Measurements from ENCODE around the gene NOL3. TPM values are rescaled to one million over a fixed set of nuclear protein-coding genes. Genes with fewer than 3 reads are reported as not detected.
A peak's percentile ranks its signal among the peaks of the same experiment; 100 is the strongest.

Gene NOL3
- total and polyA plus RNA-seq, 2 of the 13 experiments (the other 11 are each of a cell fraction or from before 2014, with no cell fraction given) = 5.7 to 20.5 TPM

DNA sequence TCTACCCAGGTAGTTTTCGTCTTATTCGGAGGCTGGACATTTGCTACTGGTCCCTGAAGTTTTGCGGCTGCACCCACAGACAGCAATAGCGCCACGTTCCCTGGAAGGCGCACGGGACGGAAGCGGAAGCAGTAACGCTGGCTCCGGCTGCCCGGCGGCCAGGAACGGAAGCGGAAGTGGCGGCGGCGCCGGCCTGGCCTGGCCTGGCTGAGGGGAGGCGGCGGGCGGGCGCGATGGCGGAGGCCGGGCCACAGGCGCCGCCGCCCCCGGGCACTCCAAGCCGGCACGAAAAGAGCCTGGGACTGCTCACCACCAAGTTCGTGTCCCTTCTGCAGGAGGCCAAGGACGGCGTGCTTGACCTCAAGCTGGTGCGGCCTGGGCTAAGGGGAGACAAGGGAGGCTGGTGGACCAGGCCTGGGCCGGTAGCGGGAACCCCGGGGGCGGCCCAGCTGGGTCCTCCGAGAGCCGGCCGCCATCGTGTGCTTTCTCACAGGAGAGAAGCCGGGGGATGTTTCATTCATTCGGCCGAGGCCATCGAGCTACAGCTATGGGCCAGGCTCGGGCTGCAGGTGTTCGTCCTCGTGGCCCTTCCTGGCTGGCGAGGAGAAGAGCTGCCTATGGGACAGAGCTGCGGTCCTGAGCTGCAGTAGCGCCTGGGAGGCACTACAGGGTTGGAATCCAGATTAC is 21.8 kb downstream of the NOL3 start, which contains the start of gene E2F4 (continued):
- TF ChIP-seq TAF15 (IDR thresholded peaks at IDR 0.05; ENCODE audit: low read depth, low read length, poor library complexity, severe bottlenecking) = peak; percentile 77
- no peak for TF ChIP-seq U2AF1 (optimal IDR thresholded peaks at IDR 0.05; ENCODE audit: low read depth, low read length)
- no peak; the same call in 1 of the 2 replicates for TF ChIP-seq ZNF570 (CRISPR knock-in tag; IDR thresholded peaks at IDR 0.05; ENCODE audit: borderline replicate concordance)
- TF ChIP-seq ZFP36L1 (CRISPR knock-in tag; IDR thresholded peaks at IDR 0.05) = no peak
- TF ChIP-seq ZNF382 (CRISPR knock-in tag; IDR thresholded peaks at IDR 0.05; ENCODE audit: borderline replicate concordance) = no peak
- TF ChIP-seq, protein P1, sequence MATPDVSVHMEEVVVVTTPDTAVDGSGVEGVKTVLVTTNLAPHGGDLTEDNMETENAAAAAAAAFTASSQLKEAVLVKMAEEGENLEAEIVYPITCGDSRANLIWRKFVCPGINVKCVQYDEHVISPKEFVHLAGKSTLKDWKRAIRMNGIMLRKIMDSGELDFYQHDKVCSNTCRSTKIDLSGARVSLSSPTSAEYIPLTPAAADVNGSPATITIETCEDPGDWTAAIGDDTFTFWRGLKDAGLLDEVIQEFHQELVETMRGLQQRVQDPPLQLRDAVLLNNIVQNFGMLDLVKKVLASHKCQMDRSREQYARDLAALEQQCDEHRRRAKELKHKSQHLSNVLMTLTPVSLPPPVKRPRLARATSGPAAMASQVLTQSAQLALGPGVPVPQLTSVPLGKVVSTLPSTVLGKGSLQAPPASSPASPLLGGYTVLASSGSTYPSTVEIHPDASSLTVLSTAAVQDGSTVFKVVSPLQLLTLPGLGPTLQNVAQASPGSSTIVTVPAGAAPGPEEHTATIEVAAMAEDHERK (CRISPR knock-in tag; IDR thresholded peaks at IDR 0.05; ENCODE audit: low read depth) = no peak
- TF ChIP-seq, protein P2, sequence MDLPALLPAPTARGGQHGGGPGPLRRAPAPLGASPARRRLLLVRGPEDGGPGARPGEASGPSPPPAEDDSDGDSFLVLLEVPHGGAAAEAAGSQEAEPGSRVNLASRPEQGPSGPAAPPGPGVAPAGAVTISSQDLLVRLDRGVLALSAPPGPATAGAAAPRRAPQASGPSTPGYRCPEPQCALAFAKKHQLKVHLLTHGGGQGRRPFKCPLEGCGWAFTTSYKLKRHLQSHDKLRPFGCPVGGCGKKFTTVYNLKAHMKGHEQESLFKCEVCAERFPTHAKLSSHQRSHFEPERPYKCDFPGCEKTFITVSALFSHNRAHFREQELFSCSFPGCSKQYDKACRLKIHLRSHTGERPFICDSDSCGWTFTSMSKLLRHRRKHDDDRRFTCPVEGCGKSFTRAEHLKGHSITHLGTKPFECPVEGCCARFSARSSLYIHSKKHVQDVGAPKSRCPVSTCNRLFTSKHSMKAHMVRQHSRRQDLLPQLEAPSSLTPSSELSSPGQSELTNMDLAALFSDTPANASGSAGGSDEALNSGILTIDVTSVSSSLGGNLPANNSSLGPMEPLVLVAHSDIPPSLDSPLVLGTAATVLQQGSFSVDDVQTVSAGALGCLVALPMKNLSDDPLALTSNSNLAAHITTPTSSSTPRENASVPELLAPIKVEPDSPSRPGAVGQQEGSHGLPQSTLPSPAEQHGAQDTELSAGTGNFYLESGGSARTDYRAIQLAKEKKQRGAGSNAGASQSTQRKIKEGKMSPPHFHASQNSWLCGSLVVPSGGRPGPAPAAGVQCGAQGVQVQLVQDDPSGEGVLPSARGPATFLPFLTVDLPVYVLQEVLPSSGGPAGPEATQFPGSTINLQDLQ (CRISPR knock-in tag; IDR thresholded peaks at IDR 0.05) = 0 out of 2 replicates have a peak, but pooled peaks have one; percentile 17
- no peak for TF ChIP-seq ATF3 (CRISPR knock-in tag; IDR thresholded peaks at IDR 0.05)
- TF ChIP-seq TP53 (CRISPR knock-in tag; conservative IDR thresholded peaks at IDR 0.05) = 0 out of 2 replicates have a peak, but pooled peaks have one; percentile 26
- no peak for TF ChIP-seq ZNF20 (CRISPR knock-in tag; IDR thresholded peaks at IDR 0.05)
- TF ChIP-seq, protein P3, sequence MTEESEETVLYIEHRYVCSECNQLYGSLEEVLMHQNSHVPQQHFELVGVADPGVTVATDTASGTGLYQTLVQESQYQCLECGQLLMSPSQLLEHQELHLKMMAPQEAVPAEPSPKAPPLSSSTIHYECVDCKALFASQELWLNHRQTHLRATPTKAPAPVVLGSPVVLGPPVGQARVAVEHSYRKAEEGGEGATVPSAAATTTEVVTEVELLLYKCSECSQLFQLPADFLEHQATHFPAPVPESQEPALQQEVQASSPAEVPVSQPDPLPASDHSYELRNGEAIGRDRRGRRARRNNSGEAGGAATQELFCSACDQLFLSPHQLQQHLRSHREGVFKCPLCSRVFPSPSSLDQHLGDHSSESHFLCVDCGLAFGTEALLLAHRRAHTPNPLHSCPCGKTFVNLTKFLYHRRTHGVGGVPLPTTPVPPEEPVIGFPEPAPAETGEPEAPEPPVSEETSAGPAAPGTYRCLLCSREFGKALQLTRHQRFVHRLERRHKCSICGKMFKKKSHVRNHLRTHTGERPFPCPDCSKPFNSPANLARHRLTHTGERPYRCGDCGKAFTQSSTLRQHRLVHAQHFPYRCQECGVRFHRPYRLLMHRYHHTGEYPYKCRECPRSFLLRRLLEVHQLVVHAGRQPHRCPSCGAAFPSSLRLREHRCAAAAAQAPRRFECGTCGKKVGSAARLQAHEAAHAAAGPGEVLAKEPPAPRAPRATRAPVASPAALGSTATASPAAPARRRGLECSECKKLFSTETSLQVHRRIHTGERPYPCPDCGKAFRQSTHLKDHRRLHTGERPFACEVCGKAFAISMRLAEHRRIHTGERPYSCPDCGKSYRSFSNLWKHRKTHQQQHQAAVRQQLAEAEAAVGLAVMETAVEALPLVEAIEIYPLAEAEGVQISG (CRISPR knock-in tag; IDR thresholded peaks at IDR 0.05) = peak; percentile 97
- TF ChIP-seq DMAP1 (CRISPR knock-in tag; IDR thresholded peaks at IDR 0.05) = peak; percentile 52; the same call in 1 of the 2 replicates
- TF ChIP-seq, protein P4, sequence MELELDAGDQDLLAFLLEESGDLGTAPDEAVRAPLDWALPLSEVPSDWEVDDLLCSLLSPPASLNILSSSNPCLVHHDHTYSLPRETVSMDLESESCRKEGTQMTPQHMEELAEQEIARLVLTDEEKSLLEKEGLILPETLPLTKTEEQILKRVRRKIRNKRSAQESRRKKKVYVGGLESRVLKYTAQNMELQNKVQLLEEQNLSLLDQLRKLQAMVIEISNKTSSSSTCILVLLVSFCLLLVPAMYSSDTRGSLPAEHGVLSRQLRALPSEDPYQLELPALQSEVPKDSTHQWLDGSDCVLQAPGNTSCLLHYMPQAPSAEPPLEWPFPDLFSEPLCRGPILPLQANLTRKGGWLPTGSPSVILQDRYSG (CRISPR knock-in tag; IDR thresholded peaks at IDR 0.05) = peak; percentile 91
- TF ChIP-seq ZNF431 (CRISPR knock-in tag; IDR thresholded peaks at IDR 0.05; ENCODE audit: borderline replicate concordance, low read depth) = 0 out of 2 replicates have a peak, but pooled peaks have one; percentile 64
- TF ChIP-seq ARID3A (IDR thresholded peaks at IDR 0.05; ENCODE audit: low read depth, low read length) = no peak
- peak; percentile 63 for TF ChIP-seq HDAC2 (CRISPR knock-in tag; IDR thresholded peaks at IDR 0.05)
- peak; percentile 78 for TF ChIP-seq HOXD1 (CRISPR knock-in tag; IDR thresholded peaks at IDR 0.05)
